Neuron (in vitro differentiated cells): Measurements from ENCODE around the gene ZBTB37.
"Not testable (repeated sequence)": the region's sequence is repeated elsewhere in the genome, so short reads cannot be mapped to it uniquely, and the experiment has no call there.

Source experiments
- H2AFZ ChIP-seq: one replicate; pipeline ENCODE4 v1.6.1; 2013; ENCODE audit warnings: low read depth, mild to moderate bottlenecking, inconsistent platforms, low read length, moderate library complexity
- H3K27me3 ChIP-seq: one replicate; pipeline ENCODE4 v1.6.1; 2013; ENCODE audit warnings: low read length; ENCODE audit not compliant: insufficient read depth
- H3K36me3 ChIP-seq: one replicate; pipeline ENCODE4 v1.6.1; 2013; ENCODE audit warnings: low read length; ENCODE audit not compliant: insufficient read depth
- H3K4me1 ChIP-seq: one replicate; pipeline ENCODE4 v1.6.1; 2013; ENCODE audit warnings: low read length; ENCODE audit not compliant: insufficient read depth
- H3K4me3 ChIP-seq: 2 replicates; pipeline ENCODE4 v1.5.1; 2013; ENCODE audit warnings: mild to moderate bottlenecking, low read length, moderate library complexity
- H3K9me3 ChIP-seq: one replicate; pipeline ENCODE4 v1.6.1; 2013; ENCODE audit warnings: low read length

Gene ZBTB37

GRCh38 chr1:173868266-173869020 lies at the start of gene ZBTB37:
ZBTB37 (plus strand) TSS chr1:173868380; CDS start chr1:173870226, 1,846 bp downstream.
- Histone ChIP-seq H3K9me3 (no peaks in the 10 kb centered on the region), H3K36me3 (peaks cover 55% of the 10 kb centered on the region), H3K4me3 (peak within 1 kb of the TSS; percentile 78), H3K4me1 (peaks cover 36% of the 10 kb centered on the region), H2AFZ (peak within 1 kb of the TSS; percentile 89), H3K27me3 (no peaks in the 10 kb centered on the region)

- Histone ChIP-seq H3K9me3 (peaks cover 2% of the 10 kb centered on the region), H3K4me3 (no peak overlapping the region), H3K4me1 (peaks cover 10% of the 10 kb centered on the region), H2AFZ (no peak overlapping the region), H3K27me3 (no peaks in the 10 kb centered on the region), H3K36me3 (peaks cover 18% of the 10 kb centered on the region)
Observed at GRCh38 chr1:173818459-173818858, 49.7 kb upstream of the ZBTB37 start.

DNA sequence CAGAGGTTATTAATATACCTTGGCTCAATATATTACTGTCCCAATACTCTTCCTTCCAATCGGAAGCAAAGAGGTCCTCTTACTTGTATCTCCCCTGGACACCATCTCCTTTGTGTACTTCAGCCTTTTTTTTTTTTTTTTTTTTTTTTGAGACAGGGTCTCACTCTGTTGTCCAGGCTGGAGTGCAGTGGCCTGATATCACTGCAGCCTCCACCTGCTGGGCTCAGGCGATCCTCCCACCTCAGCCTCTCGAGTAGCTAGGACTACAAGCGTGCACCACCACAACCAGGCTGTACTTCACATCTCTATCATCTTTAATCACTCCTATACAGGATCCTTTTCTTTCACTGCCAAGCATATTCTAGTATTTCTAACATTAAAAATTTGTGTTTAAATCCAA lies 46.5 kb upstream of the ZBTB37 start:
- peaks cover 18% of the 10 kb centered on the region for H3K36me3 ChIP-seq
- H3K4me1 ChIP-seq, result peaks cover 13% of the 10 kb centered on the region
- H3K27me3 ChIP-seq, result no peaks in the 10 kb centered on the region
- no peak overlapping the region for H2AFZ ChIP-seq
- no peak overlapping the region for H3K4me3 ChIP-seq
- peaks cover 2% of the 10 kb centered on the region for H3K9me3 ChIP-seq

DNA sequence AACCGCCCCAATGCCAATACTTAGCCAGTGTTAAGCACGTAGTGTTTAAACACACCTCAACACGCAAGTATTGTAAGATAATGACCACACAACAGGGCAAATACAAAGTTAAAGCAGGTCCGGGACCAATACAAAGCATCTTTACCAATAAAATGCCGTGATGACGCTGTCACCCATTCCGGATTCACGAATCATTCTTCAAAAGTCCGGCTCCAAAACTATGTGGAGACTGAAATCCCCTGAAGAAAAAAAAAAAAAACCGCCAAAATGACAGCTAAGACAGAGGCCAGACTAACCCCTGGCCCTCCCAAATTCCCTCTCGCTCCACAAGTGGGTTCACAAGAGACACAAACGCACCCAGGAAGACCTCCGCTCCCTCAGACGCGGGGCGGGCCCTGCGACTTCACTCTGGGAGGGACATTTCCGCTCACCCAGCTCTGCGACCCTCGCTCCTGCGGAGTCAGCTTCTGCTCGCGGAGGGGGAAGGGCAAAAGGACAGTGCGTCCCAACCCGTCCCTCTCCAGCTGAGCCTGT lies 44.3 kb upstream of the ZBTB37 start:
- Histone ChIP-seq H3K9me3 (no peaks in the 10 kb centered on the region), H2AFZ (peak overlapping the region; percentile 72), H3K4me3 (peak overlapping the region; percentile 85), H3K4me1 (peaks cover 13% of the 10 kb centered on the region), H3K27me3 (no peaks in the 10 kb centered on the region), H3K36me3 (peaks cover 11% of the 10 kb centered on the region)

GRCh38 chr1:173824315-173825081 lies 43.7 kb upstream of the ZBTB37 start, which contains the start of the genes CENPL and DARS2:
CENPL (minus strand) TSS chr1:173824883; CDS start chr1:173811299, 13,584 bp downstream.
DARS2 (plus strand) TSS chr1:173824673; CDS start chr1:173825230, 557 bp downstream.
- Histone ChIP-seq H3K4me3 (peak within 1 kb of the TSS; percentile 85), H2AFZ (peak within 1 kb of the TSS; percentile 72), H3K4me1 (peaks cover 13% of the 10 kb centered on the region), H3K36me3 (peaks cover 7% of the 10 kb centered on the region), H3K9me3 (no peaks in the 10 kb centered on the region), H3K27me3 (no peaks in the 10 kb centered on the region)

GRCh38 chr1:173827611-173828010 lies 40.6 kb upstream of the ZBTB37 start:
- Histone ChIP-seq H3K36me3 (peaks cover 14% of the 10 kb centered on the region), H3K27me3 (no peaks in the 10 kb centered on the region)

GRCh38 chr1:173832748-173833147 lies 35.4 kb upstream of the ZBTB37 start:
- H3K4me1 ChIP-seq, result no peaks in the 10 kb centered on the region
- H3K27me3 ChIP-seq, result no peaks in the 10 kb centered on the region
- no peak overlapping the region for H3K4me3 ChIP-seq

More at GRCh38 chr1:173827611-173828010, 40.6 kb upstream of the ZBTB37 start:
- Histone ChIP-seq H3K9me3 (no peaks in the 10 kb centered on the region), H3K4me3 (no peak overlapping the region), H2AFZ (no peak overlapping the region), H3K4me1 (peaks cover 10% of the 10 kb centered on the region)

GRCh38 chr1:173852105-173852504 lies 16.1 kb upstream of the ZBTB37 start:
- Histone ChIP-seq H3K4me3 (no peak overlapping the region), H3K36me3 (peaks cover 43% of the 10 kb centered on the region), H2AFZ (no peak overlapping the region), H3K9me3 (no peaks in the 10 kb centered on the region), H3K27me3 (no peaks in the 10 kb centered on the region), H3K4me1 (no peaks in the 10 kb centered on the region)

More at GRCh38 chr1:173832748-173833147, 35.4 kb upstream of the ZBTB37 start:
- no peaks in the 10 kb centered on the region for H3K9me3 ChIP-seq
- H2AFZ ChIP-seq, result no peak overlapping the region
- H3K36me3 ChIP-seq, result peaks cover 51% of the 10 kb centered on the region

GRCh38 chr1:173853074-173853473 lies 15.1 kb upstream of the ZBTB37 start:
- Histone ChIP-seq H2AFZ (no peak overlapping the region), H3K36me3 (peaks cover 50% of the 10 kb centered on the region), H3K4me1 (no peaks in the 10 kb centered on the region), H3K27me3 (no peaks in the 10 kb centered on the region), H3K4me3 (no peak overlapping the region), H3K9me3 (no peaks in the 10 kb centered on the region)

GRCh38 chr1:173856014-173856413 lies 12.2 kb upstream of the ZBTB37 start:
- no peaks in the 10 kb centered on the region for H3K4me1 ChIP-seq
- H3K4me3 ChIP-seq, result no peak overlapping the region
- peaks cover 68% of the 10 kb centered on the region for H3K36me3 ChIP-seq
- no peaks in the 10 kb centered on the region for H3K9me3 ChIP-seq
- H2AFZ ChIP-seq, result no peak overlapping the region
- H3K27me3 ChIP-seq, result no peaks in the 10 kb centered on the region

- no peaks in the 10 kb centered on the region for H3K4me1 ChIP-seq
- H2AFZ ChIP-seq, result no peak overlapping the region
- H3K4me3 ChIP-seq, result no peak overlapping the region
- peaks cover 67% of the 10 kb centered on the region for H3K36me3 ChIP-seq
- H3K27me3 ChIP-seq, result no peaks in the 10 kb centered on the region
- no peaks in the 10 kb centered on the region for H3K9me3 ChIP-seq
Observed at GRCh38 chr1:173856903-173857302, 11.3 kb upstream of the ZBTB37 start.

GRCh38 chr1:173857363-173857917 lies 10.7 kb upstream of the ZBTB37 start:
- Histone ChIP-seq H3K36me3 (peaks cover 65% of the 10 kb centered on the region), H3K27me3 (no peaks in the 10 kb centered on the region), H2AFZ (no peak overlapping the region), H3K4me3 (no peak overlapping the region), H3K4me1 (no peaks in the 10 kb centered on the region), H3K9me3 (no peaks in the 10 kb centered on the region)

- not testable (repeated sequence) for H2AFZ ChIP-seq, H3K4me3 ChIP-seq, H3K4me1 ChIP-seq, H3K9me3 ChIP-seq, H3K27me3 ChIP-seq
- peaks cover 68% of the 10 kb centered on the region for H3K36me3 ChIP-seq
Observed at GRCh38 chr1:173859547-173859946, 8.6 kb upstream of the ZBTB37 start.
